OCI-LY7 (cell line): ENCODE results near the gene TXK.

Experiments
- CTCF ChIP-seq: fragments of 200-600 bp; sonication (generic); conservative IDR thresholded peaks from 2 replicates; pipeline ENCODE4 v1.5.1; 2014; ENCODE audit warnings: mild to moderate bottlenecking, antibody characterized with exemption, low read length, moderate library complexity, mixed read lengths
- EZH2phosphoT487 ChIP-seq: fragments of 200-600 bp; sonication (generic); IDR thresholded peaks from 2 replicates; pipeline ENCODE4 v1.6.1; 2018; ENCODE audit warnings: low read depth, borderline replicate concordance, mild to moderate bottlenecking, mixed run types, antibody characterized with exemption, low read length, moderate library complexity, mixed read lengths

DNA sequence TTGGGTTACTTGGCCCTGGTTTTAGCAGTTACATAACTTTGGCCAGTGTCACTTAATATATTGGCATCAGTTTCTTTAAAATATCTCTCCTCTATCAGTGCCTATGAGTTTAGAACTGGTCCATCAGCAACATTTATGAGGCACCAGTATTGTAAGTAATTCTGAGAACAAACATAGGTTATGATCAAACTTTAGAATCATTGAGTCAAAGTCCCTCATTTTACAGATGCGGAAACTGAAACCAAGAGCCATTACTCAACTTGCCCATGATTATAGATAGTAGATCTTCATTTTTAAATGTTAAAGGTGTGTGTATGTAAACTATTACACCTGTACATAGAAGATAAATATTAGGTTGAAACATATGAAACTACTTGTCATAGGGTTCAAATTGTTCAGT is 113.0 kb downstream of the TXK start:
- no peak for TF ChIP-seq CTCF
- TF ChIP-seq EZH2phosphoT487 = no peak
